SK-N-SH (cell line): ENCODE results near the gene EIF3A.
"Not testable (repeated sequence)": the region's sequence is repeated elsewhere in the genome, so short reads cannot be mapped to it uniquely, and the experiment has no call there.

Experiments
- EP300 ChIP-seq, 2 experiments: IDR thresholded peaks; 2 replicates each; pipeline versions ENCODE4 v1.4.0 to v1.6.1; 2012; ENCODE audit warnings: borderline replicate concordance in 1 of 2, low read depth in 1 of 2, low read length in 1 of 2
- EZH2phosphoT487 ChIP-seq: fragments of 200-600 bp; sonication (generic); IDR thresholded peaks from 2 replicates; pipeline ENCODE4 v1.6.1; 2017; ENCODE audit warnings: low read depth, mixed run types, mild to moderate bottlenecking, antibody characterized with exemption, moderate library complexity, borderline replicate concordance
- FOXM1 ChIP-seq: IDR thresholded peaks from 2 replicates; pipeline ENCODE4 v1.4.0; 2012; ENCODE audit warnings: low read depth, mild to moderate bottlenecking
- GABPA ChIP-seq: IDR thresholded peaks from 2 replicates; pipeline ENCODE4 v1.4.0; 2012; ENCODE audit warnings: low read depth, mild to moderate bottlenecking
- NRF1 ChIP-seq: IDR thresholded peaks from 2 replicates; pipeline ENCODE4 v1.6.1; 2012; ENCODE audit warnings: low read depth, mild to moderate bottlenecking, low read length
- TAF1 ChIP-seq: IDR thresholded peaks from 2 replicates; pipeline ENCODE4 v1.6.1; 2012; ENCODE audit warnings: low read depth, mild to moderate bottlenecking, low read length, moderate library complexity, borderline replicate concordance
- TEAD4 ChIP-seq: IDR thresholded peaks from 2 replicates; pipeline ENCODE4 v1.4.0; 2012; ENCODE audit warnings: mild to moderate bottlenecking, borderline replicate concordance; ENCODE audit not compliant: insufficient read depth
- USF1 ChIP-seq: IDR thresholded peaks from 2 replicates; pipeline ENCODE4 v1.4.0; 2012; ENCODE audit warnings: low read depth, borderline replicate concordance
- USF2 ChIP-seq: fragments of 150-350 bp; IDR thresholded peaks from 2 replicates; pipeline ENCODE4 v1.6.1; 2017; ENCODE audit warnings: antibody characterized with exemption, low read length, low read depth, borderline replicate concordance
- TF ChIP-seq, protein P1 (sequence below): fragments of 200-600 bp; sonication (generic); IDR thresholded peaks from 2 replicates; pipeline ENCODE4 v1.6.1; 2017; ENCODE audit warnings: antibody characterized with exemption, mild to moderate bottlenecking, moderate library complexity

GRCh38 chr10:119096641-119097415 lies 16.2 kb upstream of the EIF3A start:
- TF ChIP-seq FOXM1; USF2; EP300 (IDR thresholded peaks at IDR 0.05; ENCODE audit: borderline replicate concordance in 1 of 2, low read depth in 1 of 2, low read length in 1 of 2); GABPA; TAF1; NRF1; TEAD4; USF1; EZH2phosphoT487: not testable (repeated sequence)
- TF ChIP-seq, protein P1, sequence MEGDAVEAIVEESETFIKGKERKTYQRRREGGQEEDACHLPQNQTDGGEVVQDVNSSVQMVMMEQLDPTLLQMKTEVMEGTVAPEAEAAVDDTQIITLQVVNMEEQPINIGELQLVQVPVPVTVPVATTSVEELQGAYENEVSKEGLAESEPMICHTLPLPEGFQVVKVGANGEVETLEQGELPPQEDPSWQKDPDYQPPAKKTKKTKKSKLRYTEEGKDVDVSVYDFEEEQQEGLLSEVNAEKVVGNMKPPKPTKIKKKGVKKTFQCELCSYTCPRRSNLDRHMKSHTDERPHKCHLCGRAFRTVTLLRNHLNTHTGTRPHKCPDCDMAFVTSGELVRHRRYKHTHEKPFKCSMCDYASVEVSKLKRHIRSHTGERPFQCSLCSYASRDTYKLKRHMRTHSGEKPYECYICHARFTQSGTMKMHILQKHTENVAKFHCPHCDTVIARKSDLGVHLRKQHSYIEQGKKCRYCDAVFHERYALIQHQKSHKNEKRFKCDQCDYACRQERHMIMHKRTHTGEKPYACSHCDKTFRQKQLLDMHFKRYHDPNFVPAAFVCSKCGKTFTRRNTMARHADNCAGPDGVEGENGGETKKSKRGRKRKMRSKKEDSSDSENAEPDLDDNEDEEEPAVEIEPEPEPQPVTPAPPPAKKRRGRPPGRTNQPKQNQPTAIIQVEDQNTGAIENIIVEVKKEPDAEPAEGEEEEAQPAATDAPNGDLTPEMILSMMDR = not testable (repeated sequence)
